PFSK-1 (cell line): Measurements from ENCODE around the gene GINS3.

Experiments used
- FOXP2 ChIP-seq: optimal IDR thresholded peaks from 2 replicates; pipeline ENCODE3; 2011; ENCODE audit warnings: borderline replicate concordance, control low read depth, inconsistent platforms; ENCODE audit not compliant: insufficient read depth; ENCODE audit errors: extremely low read length, extremely low read depth
- POLR2AphosphoS5 ChIP-seq: IDR thresholded peaks from 2 replicates; pipeline ENCODE4 v1.6.1; 2012; ENCODE audit warnings: low read depth, mild to moderate bottlenecking, control low read depth, low read length, moderate library complexity
- REST ChIP-seq, 2 experiments: IDR thresholded peaks; 2 replicates each; pipeline versions ENCODE4 v1.6.1 to v1.8.0; 2011 to 2012; ENCODE audit warnings: low read depth in 2 of 2, low read length in 2 of 2, control low read depth in 1 of 2, inconsistent platforms in 1 of 2, mild to moderate bottlenecking in 1 of 2, moderate library complexity in 1 of 2; ENCODE audit not compliant: insufficient read depth in 1 of 2
- SIN3A ChIP-seq: IDR thresholded peaks from 2 replicates; pipeline ENCODE4 v1.6.1; 2012; ENCODE audit warnings: mild to moderate bottlenecking, low read length, moderate library complexity, borderline replicate concordance; ENCODE audit not compliant: insufficient read depth
- TAF1 ChIP-seq: IDR thresholded peaks from 2 replicates; pipeline ENCODE4 v1.6.1; 2012; ENCODE audit warnings: low read length, control low read depth, borderline replicate concordance; ENCODE audit not compliant: insufficient read depth

DNA sequence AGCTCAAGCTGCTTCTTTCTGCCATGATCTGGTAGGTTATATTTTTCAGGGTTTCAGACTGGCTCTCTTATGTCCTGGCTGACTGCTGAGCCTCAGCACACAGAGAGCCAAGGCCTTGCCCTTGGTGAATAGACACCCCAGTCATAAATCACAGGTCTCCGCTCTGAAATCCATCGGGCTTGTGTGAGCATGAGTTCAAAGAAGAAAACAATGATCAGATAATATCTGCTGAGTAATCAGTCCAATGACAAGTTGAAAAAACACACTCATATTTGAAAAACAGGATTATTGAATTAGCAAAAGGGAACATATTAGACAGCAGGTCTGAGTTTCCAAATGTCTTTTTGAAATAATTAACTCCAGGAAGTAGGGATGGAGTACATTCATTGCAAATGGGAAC lies 56.6 kb downstream of the GINS3 start:
- TF ChIP-seq REST (IDR thresholded peaks at IDR 0.05; ENCODE audit: insufficient read depth in 1 of 2, low read depth in 2 of 2, low read length in 2 of 2), result no peak
- TF ChIP-seq TAF1, result no peak
- TF ChIP-seq POLR2AphosphoS5, result no peak
- TF ChIP-seq SIN3A, result no peak
- TF ChIP-seq FOXP2, result no peak
